SK-N-MC (cell line): ENCODE data around the gene TMEM128.

Experiments
- EZH2 ChIP-seq: fragments of 200-600 bp; sonication (generic); IDR thresholded peaks from one replicate; pipeline ENCODE4 v1.6.1; 2017; ENCODE audit warnings: antibody characterized with exemption
- POLR2AphosphoS5 ChIP-seq: IDR thresholded peaks from 2 replicates; pipeline ENCODE4 v1.6.1; 2012; ENCODE audit warnings: mild to moderate bottlenecking, low read depth, low read length, borderline replicate concordance

DNA sequence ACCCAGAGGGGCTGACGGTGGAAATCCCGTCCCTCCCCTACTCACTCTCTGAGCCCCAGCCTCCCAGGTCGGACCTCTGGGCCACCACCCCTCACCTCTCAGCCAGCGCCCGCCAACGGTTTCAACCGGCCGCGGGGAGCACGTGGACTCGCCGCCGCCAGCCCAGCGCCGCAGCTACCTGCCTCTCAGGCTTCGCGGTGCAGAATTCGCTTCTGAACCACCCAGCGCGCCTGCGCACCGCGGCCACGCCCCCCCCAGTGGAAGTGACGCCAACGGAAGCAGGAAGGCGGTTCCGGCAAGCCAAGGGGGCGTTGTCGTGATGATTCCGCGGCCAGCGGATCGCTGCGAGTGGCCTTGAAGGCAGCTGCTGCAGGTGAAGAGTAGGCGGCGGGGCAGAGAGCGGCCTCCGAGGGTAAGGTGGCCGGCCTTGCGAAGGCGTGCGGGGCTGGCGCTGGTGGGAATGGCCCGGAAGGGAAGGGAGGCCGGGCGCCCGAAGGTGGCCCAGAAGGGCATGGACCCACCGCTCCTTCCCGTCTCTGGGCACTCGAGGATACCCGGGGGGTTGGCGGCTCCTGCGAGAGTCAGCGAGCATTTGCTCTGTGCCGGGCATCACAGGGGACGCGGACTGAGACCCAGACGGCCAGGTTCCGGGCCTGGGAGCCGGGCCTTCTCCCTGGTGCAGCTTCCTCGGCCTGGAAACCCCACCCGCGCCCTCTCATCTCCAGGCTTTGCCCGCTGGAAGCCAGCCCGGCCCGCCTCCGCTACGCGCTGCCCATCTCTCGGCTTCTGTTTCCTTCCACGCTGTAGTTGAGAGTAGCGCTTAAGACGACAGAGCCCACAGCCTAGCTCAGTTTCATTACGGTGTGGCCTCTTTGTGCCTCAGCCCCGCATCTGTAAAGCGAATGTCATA is 42.2 kb upstream of the TMEM128 start, which contains the start of the genes LYAR and ZBTB49:
- TF ChIP-seq EZH2: no peak
- peak; percentile 99 for TF ChIP-seq POLR2AphosphoS5
